Renal cortical epithelial cell (primary cell): Measurements from ENCODE around the gene SLC43A3. TPM values are rescaled to one million over a fixed set of nuclear protein-coding genes. Genes with fewer than 3 reads are reported as not detected.

Experiments
- DNase-seq: peaks from one replicate; pipeline ENCODE4 v3.0.0-alpha.2; 2011; ENCODE audit warnings: low read depth
- total RNA-seq: library from RNA; depleted of rRNA; stranded (reverse); fragments of >200 nt; gene quantifications from 2 replicates; pipeline ENCODE4 v1.2.3, GENCODE V29; 2014

SLC43A3 gene
- total RNA-seq, 1 donor from 2014 or later = 47.9 TPM

DNA sequence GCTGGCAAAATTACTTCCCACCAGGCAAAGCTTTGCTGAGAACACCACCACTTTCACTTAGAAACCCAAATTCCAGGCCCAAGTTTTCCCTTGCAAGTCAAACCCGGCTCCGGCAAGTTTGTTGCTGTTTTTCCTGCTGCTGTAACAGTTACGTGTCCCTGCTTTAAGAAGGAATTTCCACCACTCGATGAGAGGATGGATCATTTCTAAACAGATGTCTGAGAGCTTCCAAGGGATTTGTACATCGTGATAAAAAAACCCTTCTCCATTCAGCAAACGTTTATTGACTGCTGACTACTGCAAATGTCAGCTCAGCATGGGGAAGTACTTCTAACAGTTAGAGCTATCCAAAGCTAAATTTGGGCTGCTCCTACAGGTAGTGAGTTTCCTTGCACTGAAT is 69.1 kb downstream of the SLC43A3 start:
- DNase-seq = no peak

- no peak for DNase-seq
These were observed 69.6 kb downstream of the SLC43A3 start for GRCh38 chr11:57357310-57357709.

Other genes with a start within 250 kb of the SLC43A3 start
- gene LRRC55, start 245.2 kb downstream of the SLC43A3 start, total RNA-seq = not detected in 2 replicates
- not detected in 2 replicates for gene APLNR, start 189.9 kb downstream of the SLC43A3 start, total RNA-seq
- 91.3 and 157 TPM in 2 replicates for gene TNKS1BP1, start 102.2 kb downstream of the SLC43A3 start, total RNA-seq
- 55.0 and 120 TPM in 2 replicates for gene SSRP1, start 91.2 kb downstream of the SLC43A3 start, total RNA-seq
- not detected in 2 replicates for gene P2RX3, start 88.8 kb downstream of the SLC43A3 start, total RNA-seq
- not detected in 2 replicates for gene PRG3, start 46.0 kb downstream of the SLC43A3 start, total RNA-seq
- not detected in 2 replicates for gene PRG2, start 36.5 kb downstream of the SLC43A3 start, total RNA-seq
- 0.05 TPM in 1 of 2 replicates, not detected in the other for gene RTN4RL2, start 33.4 kb upstream of the SLC43A3 start, total RNA-seq
- 1.2 TPM in 2 replicates for gene SLC43A1, start 88.6 kb upstream of the SLC43A3 start, total RNA-seq
- 16.6 and 59.0 TPM in 2 replicates for gene TIMM10, start 103.6 kb upstream of the SLC43A3 start, total RNA-seq
- gene SMTNL1, start 110.5 kb upstream of the SLC43A3 start, total RNA-seq = not detected in 2 replicates
- 24.7 and 38.3 TPM in 2 replicates for gene UBE2L6, start 140.6 kb upstream of the SLC43A3 start, total RNA-seq
- gene SERPING1, start 170.6 kb upstream of the SLC43A3 start, total RNA-seq = 4.2 and 61.4 TPM in 2 replicates
- gene YPEL4, start 222.8 kb upstream of the SLC43A3 start, total RNA-seq = 0.35 TPM in 1 of 2 replicates, not detected in the other
- gene CLP1, start 230.6 kb upstream of the SLC43A3 start, total RNA-seq = 20.3 and 34.6 TPM in 2 replicates
- gene ZDHHC5, start 241.0 kb upstream of the SLC43A3 start, total RNA-seq = 45.1 and 79.9 TPM in 2 replicates